ENCODE measurements around the gene CDCA4. TPM values are rescaled to one million over a fixed set of nuclear protein-coding genes. Genes with fewer than 3 reads are reported as not detected.

CDCA4 gene
- total and polyA plus RNA-seq, 2 donors (not counting 1 experiment from before 2014, with no cell fraction given): 6.3 to 11.7 TPM

DNA sequence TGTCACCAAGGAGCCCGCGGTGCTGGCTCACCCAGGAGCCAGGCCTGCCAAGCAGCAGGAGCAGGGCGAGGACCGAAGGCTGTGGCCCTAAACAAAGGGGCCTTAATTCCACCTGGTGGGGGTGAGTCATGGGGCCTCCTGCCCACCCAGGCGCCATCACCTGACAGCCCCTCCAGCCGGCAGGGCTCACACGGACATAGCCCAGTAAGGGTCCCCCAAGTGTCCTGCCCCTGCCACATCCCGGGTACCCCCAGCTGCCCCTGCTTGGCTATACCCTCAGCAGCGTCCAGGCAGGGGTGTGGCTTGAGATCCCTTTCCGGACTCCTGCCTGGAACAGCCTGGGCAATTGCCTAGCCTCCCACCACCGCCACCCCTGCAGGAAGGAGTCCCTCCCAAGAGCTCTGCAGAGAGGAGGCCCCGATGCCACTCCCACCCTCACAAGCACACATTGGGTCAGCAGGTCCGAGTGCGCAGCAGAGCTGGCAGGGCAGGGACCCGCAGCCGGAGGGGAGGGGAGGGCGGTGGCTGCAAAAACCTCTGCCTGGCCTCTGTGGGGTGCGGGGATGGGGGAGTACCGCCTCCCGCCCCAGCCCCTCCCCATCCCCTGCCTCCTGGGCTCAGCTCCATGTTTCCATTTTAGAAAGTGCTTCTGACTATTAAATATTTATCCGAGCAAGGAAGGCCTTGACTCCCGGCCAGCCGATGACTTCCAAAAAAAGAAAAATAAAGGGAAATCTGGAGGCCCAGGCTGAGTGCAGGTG is 47.3 kb downstream of the CDCA4 start:
- Histone ChIP-seq H3K4me2 (replicated peaks; ENCODE audit: low read depth, low read length, poor library complexity, severe bottlenecking) (no peak overlapping the region), H3K4me1 (ENCODE audit: control insufficient read depth in 2 of 2, insufficient read depth in 2 of 2, low read length in 2 of 2) (peaks cover 20 to 28% of the 10 kb centered on the region in 2 donors), H4K20me1 (ENCODE audit: control insufficient read depth, insufficient read depth, low read length, poor library complexity, severe bottlenecking) (peaks cover 9% of the 10 kb centered on the region), H2AFZ (ENCODE audit: insufficient read depth, low read depth, low read length, poor library complexity, severe bottlenecking) (no peak overlapping the region), H3K9ac (ENCODE audit: low read length) (no peak overlapping the region), H3K4me3 (ENCODE audit: control extremely low read depth in 1 of 5, extremely low read depth in 1 of 5, insufficient read depth in 1 of 5, low read depth in 2 of 5, low read length in 4 of 5) (no peak overlapping the region), H3K79me2 (ENCODE audit: control insufficient read depth, insufficient read depth, low read length) (no peaks in the 10 kb centered on the region), H3K9me3 (ENCODE audit: control extremely low read depth in 1 of 3, control insufficient read depth in 2 of 3, insufficient read depth in 1 of 3, low read length in 2 of 3) (peaks cover 0 to 11% (median 0%) of the 10 kb centered on the region in 3 donors), H3K36me3 (replicated peaks in 1 of 2; ENCODE audit: control extremely low read depth in 1 of 2, control insufficient read depth in 1 of 2, extremely low read depth in 1 of 2, insufficient read depth in 2 of 2, low read length in 1 of 2) (no peaks in the 10 kb centered on the region), H3K27me3 (replicated peaks in 1 of 4; ENCODE audit: control extremely low read depth in 1 of 4, control insufficient read depth in 3 of 4, insufficient read depth in 4 of 4, low read length in 3 of 4) (peaks cover 0 to 36% (median 15%) of the 10 kb centered on the region in 4 experiments), H3K27ac (ENCODE audit: low read length in 2 of 2) (no peak overlapping the region)
- CTCF ChIA-PET: interaction anchor here (0.6 to 6.7 kb wide), 6 partner anchors 8 to 117 kb away, joined by 3 to 132 read pairs (median 4); no protein-coding TSS in a partner anchor
- ATAC-seq (ENCODE audit: low read depth) (no peak), DNase-seq (no peak)
- no peaks in the 10 kb centered on the region for H3K9me3 Mint-ChIP-seq (ENCODE audit: insufficient read depth)
- intact Hi-C loops (cut with micrococcal nuclease): no loop called here
- H3K27me3 Mint-ChIP-seq: peaks cover 20% of the 10 kb centered on the region
- TF ChIP-seq, protein P1, sequence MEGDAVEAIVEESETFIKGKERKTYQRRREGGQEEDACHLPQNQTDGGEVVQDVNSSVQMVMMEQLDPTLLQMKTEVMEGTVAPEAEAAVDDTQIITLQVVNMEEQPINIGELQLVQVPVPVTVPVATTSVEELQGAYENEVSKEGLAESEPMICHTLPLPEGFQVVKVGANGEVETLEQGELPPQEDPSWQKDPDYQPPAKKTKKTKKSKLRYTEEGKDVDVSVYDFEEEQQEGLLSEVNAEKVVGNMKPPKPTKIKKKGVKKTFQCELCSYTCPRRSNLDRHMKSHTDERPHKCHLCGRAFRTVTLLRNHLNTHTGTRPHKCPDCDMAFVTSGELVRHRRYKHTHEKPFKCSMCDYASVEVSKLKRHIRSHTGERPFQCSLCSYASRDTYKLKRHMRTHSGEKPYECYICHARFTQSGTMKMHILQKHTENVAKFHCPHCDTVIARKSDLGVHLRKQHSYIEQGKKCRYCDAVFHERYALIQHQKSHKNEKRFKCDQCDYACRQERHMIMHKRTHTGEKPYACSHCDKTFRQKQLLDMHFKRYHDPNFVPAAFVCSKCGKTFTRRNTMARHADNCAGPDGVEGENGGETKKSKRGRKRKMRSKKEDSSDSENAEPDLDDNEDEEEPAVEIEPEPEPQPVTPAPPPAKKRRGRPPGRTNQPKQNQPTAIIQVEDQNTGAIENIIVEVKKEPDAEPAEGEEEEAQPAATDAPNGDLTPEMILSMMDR (IDR thresholded peaks at IDR 0.05): no peak
- no peak for TF ChIP-seq EZH2 (IDR thresholded peaks at IDR 0.05; ENCODE audit: borderline replicate concordance, insufficient read depth, low read depth, low read length, poor library complexity, severe bottlenecking)
- POLR2A ChIA-PET: no interaction called here
- peaks cover 19% of the 10 kb centered on the region for H3K4me1 Mint-ChIP-seq
- H3K27ac Mint-ChIP-seq: no peak overlapping the region
- H3K4me3 Mint-ChIP-seq: no peak overlapping the region
- 92% methylated on average over 20 of the region's 23 CpGs for WGBS (ENCODE audit: insufficient coverage)

DNA sequence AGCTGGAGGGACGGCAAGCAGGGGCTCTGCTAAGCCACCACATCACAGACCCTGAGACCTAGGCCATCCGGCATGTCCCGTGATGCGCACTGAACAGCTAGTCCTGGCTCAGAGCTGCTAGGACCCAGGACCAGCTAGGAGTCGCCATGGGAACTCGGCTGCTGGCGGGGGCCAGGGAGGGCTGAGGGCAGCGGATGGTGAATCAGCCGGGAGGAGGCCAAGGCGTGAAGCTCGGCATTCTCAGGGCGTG is 47.8 kb downstream of the CDCA4 start:
- DNase-seq: no peak
- intact Hi-C loops (cut with micrococcal nuclease): no loop called here

More for the DNA sequence above, 47.8 kb downstream of the CDCA4 start:
- Histone ChIP-seq H3K27me3 (replicated peaks in 1 of 4; ENCODE audit: control extremely low read depth in 1 of 4, control insufficient read depth in 3 of 4, insufficient read depth in 4 of 4, low read length in 3 of 4) (peaks cover 0 to 40% (median 17%) of the 10 kb centered on the region in 4 experiments), H3K9ac (ENCODE audit: low read length) (no peak overlapping the region), H3K4me2 (replicated peaks; ENCODE audit: low read depth, low read length, poor library complexity, severe bottlenecking) (no peak overlapping the region), H2AFZ (ENCODE audit: insufficient read depth, low read depth, low read length, poor library complexity, severe bottlenecking) (no peak overlapping the region), H3K36me3 (replicated peaks in 1 of 2; ENCODE audit: control extremely low read depth in 1 of 2, control insufficient read depth in 1 of 2, extremely low read depth in 1 of 2, insufficient read depth in 2 of 2, low read length in 1 of 2) (no peaks in the 10 kb centered on the region), H3K4me3 (ENCODE audit: control extremely low read depth in 1 of 5, extremely low read depth in 1 of 5, insufficient read depth in 1 of 5, low read depth in 2 of 5, low read length in 4 of 5) (no peak overlapping the region), H3K27ac (ENCODE audit: low read length in 2 of 2) (no peak overlapping the region), H4K20me1 (ENCODE audit: control insufficient read depth, insufficient read depth, low read length, poor library complexity, severe bottlenecking) (peaks cover 9% of the 10 kb centered on the region), H3K4me1 (ENCODE audit: control insufficient read depth in 2 of 2, insufficient read depth in 2 of 2, low read length in 2 of 2) (peaks cover 23 to 31% of the 10 kb centered on the region in 2 donors), H3K9me3 (ENCODE audit: control extremely low read depth in 1 of 3, control insufficient read depth in 2 of 3, insufficient read depth in 1 of 3, low read length in 2 of 3) (peaks cover 0 to 11% (median 0%) of the 10 kb centered on the region in 3 donors), H3K79me2 (ENCODE audit: control insufficient read depth, insufficient read depth, low read length) (no peaks in the 10 kb centered on the region)
- CTCF ChIA-PET: interaction anchor here (0.6 to 6.7 kb wide), 5 partner anchors 8 to 72 kb away, joined by 3 to 132 read pairs (median 3); no protein-coding TSS in a partner anchor
- peaks cover 24% of the 10 kb centered on the region for H3K4me1 Mint-ChIP-seq
- no peak for ATAC-seq (ENCODE audit: low read depth)
- H3K27ac Mint-ChIP-seq: no peak overlapping the region
- POLR2A ChIA-PET: no interaction called here
- H3K9me3 Mint-ChIP-seq (ENCODE audit: insufficient read depth): no peaks in the 10 kb centered on the region
- no peak overlapping the region for H3K4me3 Mint-ChIP-seq
- peaks cover 20% of the 10 kb centered on the region for H3K27me3 Mint-ChIP-seq
- 91% methylated on average over 12 of the region's 12 CpGs for WGBS (ENCODE audit: insufficient coverage)
- TF ChIP-seq EZH2 (IDR thresholded peaks at IDR 0.05; ENCODE audit: borderline replicate concordance, insufficient read depth, low read depth, low read length, poor library complexity, severe bottlenecking): no peak
- TF ChIP-seq, protein P1 (IDR thresholded peaks at IDR 0.05): no peak
